GM18907 (cell line): ENCODE measurements around the gene EIF4EBP2.

ENCODE experiments used
- ATAC-seq: cut with Tn5 transposase; IDR thresholded peaks from one replicate; pipeline ENCODE4 v1.9.1; 2021; ENCODE audit warnings: mild to moderate bottlenecking, moderate library complexity; ENCODE audit not compliant: unreplicated experiment

The EIF4EBP2 gene

GRCh38 chr10:70458329-70459060, 54.5 kb downstream of the EIF4EBP2 start:
- ATAC-seq: no peak

- ATAC-seq: no peak
Observed at GRCh38 chr10:70459061-70459773, 55.3 kb downstream of the EIF4EBP2 start.

- ATAC-seq: no peak
Observed at GRCh38 chr10:70459774-70460490, 56.0 kb downstream of the EIF4EBP2 start.

- no peak for ATAC-seq
Observed at GRCh38 chr10:70461397-70462348, 57.7 kb downstream of the EIF4EBP2 start.

- ATAC-seq: no peak
Observed at GRCh38 chr10:70462349-70462984, 58.5 kb downstream of the EIF4EBP2 start.

GRCh38 chr10:70465278-70465677, 61.3 kb downstream of the EIF4EBP2 start:
- no peak for ATAC-seq

- no peak for ATAC-seq
Observed at GRCh38 chr10:70465832-70466231, 61.9 kb downstream of the EIF4EBP2 start.

- no peak for ATAC-seq
Observed at GRCh38 chr10:70466951-70467350, 63.0 kb downstream of the EIF4EBP2 start.

- no peak for ATAC-seq
Observed at GRCh38 chr10:70472799-70473454, 69.0 kb downstream of the EIF4EBP2 start.

- no peak for ATAC-seq
Observed at GRCh38 chr10:70474780-70475179, 70.8 kb downstream of the EIF4EBP2 start.

- ATAC-seq: no peak
Observed at GRCh38 chr10:70475661-70476060, 71.7 kb downstream of the EIF4EBP2 start.

- ATAC-seq: no peak
Observed at GRCh38 chr10:70476249-70477035, 72.5 kb downstream of the EIF4EBP2 start.

- ATAC-seq: no peak
Observed at GRCh38 chr10:70477661-70478162, 73.8 kb downstream of the EIF4EBP2 start.
